Measurements from ENCODE around the gene B4GAT1. TPM values are rescaled to one million over a fixed set of nuclear protein-coding genes. Genes with fewer than 3 reads are reported as not detected.

B4GAT1 gene
- total RNA-seq, 1 donor from 2014 or later, result 31.0 TPM

DNA sequence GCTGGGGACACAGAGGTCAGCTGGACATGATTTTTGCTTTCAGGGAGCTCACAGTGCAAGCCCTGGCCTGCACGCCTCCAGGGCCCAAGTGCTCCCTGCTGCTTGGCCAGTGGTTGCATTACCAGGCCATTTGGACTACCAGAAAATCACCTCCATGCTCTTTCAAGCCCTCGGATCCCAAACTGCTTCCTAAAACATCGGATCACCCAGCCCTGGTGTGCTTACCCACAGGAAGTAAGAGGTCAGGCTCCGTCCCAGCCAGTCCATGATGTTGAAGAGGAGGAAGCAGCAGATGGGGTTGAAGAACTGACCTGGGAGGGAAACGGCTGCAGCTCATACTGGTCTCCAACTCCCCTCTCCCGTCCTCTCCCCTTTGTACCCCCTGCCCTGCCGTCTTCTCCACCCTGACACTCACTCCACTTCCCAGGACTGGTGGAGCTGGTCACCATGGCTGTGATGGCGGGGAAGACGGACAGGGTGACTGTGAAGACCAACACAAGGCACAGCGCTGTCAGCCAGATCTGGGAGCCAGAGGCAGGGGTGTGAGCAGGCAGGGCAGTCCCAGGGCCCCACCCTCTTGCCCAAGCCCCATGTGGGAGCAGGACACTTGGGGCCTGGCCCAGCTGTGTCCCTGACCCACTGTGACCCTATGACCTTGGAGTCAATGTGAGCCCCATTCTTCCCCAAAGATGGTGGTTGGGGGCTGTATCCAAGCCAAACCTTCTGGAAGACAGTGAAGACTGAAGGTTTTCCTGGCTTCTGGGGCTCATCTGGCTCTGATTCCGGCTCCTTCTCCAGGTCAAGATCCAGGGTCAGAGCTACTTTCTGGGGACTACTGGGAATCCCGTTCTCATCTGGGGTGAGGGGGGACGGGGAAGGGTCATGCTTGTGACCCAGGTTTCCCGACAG lies 18.5 kb upstream of the B4GAT1 start:
- DNase-seq (ENCODE audit: extremely low spot score, unreplicated experiment), result no peak
- TF ChIP-seq, protein P1, sequence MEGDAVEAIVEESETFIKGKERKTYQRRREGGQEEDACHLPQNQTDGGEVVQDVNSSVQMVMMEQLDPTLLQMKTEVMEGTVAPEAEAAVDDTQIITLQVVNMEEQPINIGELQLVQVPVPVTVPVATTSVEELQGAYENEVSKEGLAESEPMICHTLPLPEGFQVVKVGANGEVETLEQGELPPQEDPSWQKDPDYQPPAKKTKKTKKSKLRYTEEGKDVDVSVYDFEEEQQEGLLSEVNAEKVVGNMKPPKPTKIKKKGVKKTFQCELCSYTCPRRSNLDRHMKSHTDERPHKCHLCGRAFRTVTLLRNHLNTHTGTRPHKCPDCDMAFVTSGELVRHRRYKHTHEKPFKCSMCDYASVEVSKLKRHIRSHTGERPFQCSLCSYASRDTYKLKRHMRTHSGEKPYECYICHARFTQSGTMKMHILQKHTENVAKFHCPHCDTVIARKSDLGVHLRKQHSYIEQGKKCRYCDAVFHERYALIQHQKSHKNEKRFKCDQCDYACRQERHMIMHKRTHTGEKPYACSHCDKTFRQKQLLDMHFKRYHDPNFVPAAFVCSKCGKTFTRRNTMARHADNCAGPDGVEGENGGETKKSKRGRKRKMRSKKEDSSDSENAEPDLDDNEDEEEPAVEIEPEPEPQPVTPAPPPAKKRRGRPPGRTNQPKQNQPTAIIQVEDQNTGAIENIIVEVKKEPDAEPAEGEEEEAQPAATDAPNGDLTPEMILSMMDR (IDR thresholded peaks at IDR 0.05), result no peak
- H3K27me3 Mint-ChIP-seq (ENCODE audit: unreplicated experiment), result no peaks in the 10 kb centered on the region
- H3K36me3 Mint-ChIP-seq (ENCODE audit: unreplicated experiment), result peaks cover 3% of the 10 kb centered on the region
- no peak overlapping the region for H3K27ac Mint-ChIP-seq (ENCODE audit: unreplicated experiment)
- no peak overlapping the region for H3K4me3 Mint-ChIP-seq (ENCODE audit: unreplicated experiment)
- no peaks in the 10 kb centered on the region for H3K9me3 Mint-ChIP-seq (ENCODE audit: unreplicated experiment)
- H3K4me1 Mint-ChIP-seq (ENCODE audit: unreplicated experiment), result peaks cover 15% of the 10 kb centered on the region

DNA sequence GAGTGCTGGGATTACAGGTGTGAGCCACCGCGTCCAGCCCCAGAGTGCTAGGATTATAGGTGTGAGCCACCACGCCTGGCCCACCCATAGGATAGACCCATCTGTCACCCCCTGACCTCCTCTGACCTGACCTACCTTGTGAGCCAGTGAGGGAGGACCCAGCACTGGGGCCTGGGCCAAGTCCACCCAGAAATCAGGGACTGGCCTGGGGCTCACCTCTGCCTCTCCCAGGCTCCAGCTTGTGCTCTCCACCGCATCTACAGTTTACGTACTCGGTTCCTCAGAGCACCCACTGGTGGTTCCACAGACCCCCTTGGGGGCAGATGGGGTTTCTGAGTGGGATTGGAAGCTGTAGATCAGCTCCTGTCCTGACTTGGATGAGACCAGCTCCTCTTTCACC lies 17.7 kb upstream of the B4GAT1 start:
- H3K27ac Mint-ChIP-seq (ENCODE audit: unreplicated experiment), result no peak overlapping the region
- peaks cover 3% of the 10 kb centered on the region for H3K36me3 Mint-ChIP-seq (ENCODE audit: unreplicated experiment)
- no peak overlapping the region for H3K4me3 Mint-ChIP-seq (ENCODE audit: unreplicated experiment)
- TF ChIP-seq, protein P1 (IDR thresholded peaks at IDR 0.05), result no peak
- H3K27me3 Mint-ChIP-seq (ENCODE audit: unreplicated experiment), result no peaks in the 10 kb centered on the region
- H3K9me3 Mint-ChIP-seq (ENCODE audit: unreplicated experiment), result no peaks in the 10 kb centered on the region
- DNase-seq (ENCODE audit: extremely low spot score, unreplicated experiment), result no peak
- peaks cover 7% of the 10 kb centered on the region for H3K4me1 Mint-ChIP-seq (ENCODE audit: unreplicated experiment)

DNA sequence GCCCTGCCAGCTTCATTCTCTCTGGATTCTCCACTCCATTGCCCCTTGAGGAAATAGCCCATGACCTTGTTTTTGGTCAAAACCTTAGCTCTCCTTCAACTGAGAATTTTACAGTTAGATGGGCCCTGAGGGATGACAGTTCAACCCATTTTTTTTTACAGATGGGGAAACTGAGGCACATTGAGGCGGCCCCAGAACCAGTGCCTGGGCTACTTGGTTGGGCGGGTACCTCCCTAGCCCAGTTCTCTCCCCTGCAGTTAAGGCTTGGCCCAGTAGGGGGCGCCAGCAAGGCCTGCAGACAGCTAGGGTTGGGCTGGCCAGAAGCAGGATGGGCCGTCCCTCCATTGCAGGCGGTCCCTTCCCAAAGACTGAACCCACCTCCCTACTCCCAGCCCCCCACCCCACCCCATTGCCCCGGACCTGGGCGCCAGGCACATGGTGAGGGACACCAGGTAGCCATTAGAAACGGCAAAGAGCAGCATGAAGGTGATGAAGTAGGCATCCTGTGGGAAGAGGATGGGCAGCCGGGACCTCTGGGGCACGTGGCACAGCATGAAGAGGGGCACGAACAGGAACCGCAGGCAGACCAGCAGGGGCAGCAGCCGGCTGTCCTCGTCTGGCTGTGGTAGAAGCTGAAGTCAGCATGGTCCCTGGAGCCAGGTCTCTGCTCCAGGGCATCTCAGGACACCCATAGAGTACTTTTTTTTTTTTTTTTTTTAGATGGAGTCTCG lies 16.5 kb upstream of the B4GAT1 start:
- TF ChIP-seq, protein P1 (IDR thresholded peaks at IDR 0.05), result peak; percentile 64
- no peak for DNase-seq (ENCODE audit: extremely low spot score, unreplicated experiment)
- H3K9me3 Mint-ChIP-seq (ENCODE audit: unreplicated experiment), result no peaks in the 10 kb centered on the region
- no peak overlapping the region for H3K27ac Mint-ChIP-seq (ENCODE audit: unreplicated experiment)
- H3K4me1 Mint-ChIP-seq (ENCODE audit: unreplicated experiment), result no peaks in the 10 kb centered on the region
- no peaks in the 10 kb centered on the region for H3K27me3 Mint-ChIP-seq (ENCODE audit: unreplicated experiment)
- H3K4me3 Mint-ChIP-seq (ENCODE audit: unreplicated experiment), result no peak overlapping the region
- peaks cover 3% of the 10 kb centered on the region for H3K36me3 Mint-ChIP-seq (ENCODE audit: unreplicated experiment)

DNA sequence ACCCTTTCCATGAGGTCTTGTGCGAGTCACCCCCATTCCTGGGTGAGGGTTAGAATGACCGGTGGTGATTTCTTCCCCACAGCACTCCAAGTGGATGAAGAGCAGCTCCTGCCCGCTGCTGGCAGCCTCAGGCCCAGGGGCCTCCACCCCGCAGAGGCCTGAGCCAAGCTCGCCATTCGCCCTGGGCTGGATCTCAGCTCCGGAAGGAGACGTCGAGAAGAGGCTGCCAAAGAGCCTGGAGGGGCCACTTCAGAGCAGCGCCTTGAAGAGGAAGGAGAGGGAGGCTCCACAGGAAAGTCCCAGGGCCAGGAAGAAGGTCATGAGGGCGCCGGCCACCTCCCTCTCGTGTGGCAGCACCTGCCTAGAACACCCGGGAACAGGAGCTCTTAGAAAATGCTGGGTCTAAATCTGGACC lies 15.8 kb upstream of the B4GAT1 start:
- H3K4me3 Mint-ChIP-seq (ENCODE audit: unreplicated experiment), result no peak overlapping the region
- no peaks in the 10 kb centered on the region for H3K4me1 Mint-ChIP-seq (ENCODE audit: unreplicated experiment)
- no peaks in the 10 kb centered on the region for H3K27me3 Mint-ChIP-seq (ENCODE audit: unreplicated experiment)
- H3K27ac Mint-ChIP-seq (ENCODE audit: unreplicated experiment), result no peak overlapping the region
- no peaks in the 10 kb centered on the region for H3K9me3 Mint-ChIP-seq (ENCODE audit: unreplicated experiment)
- peaks cover 4% of the 10 kb centered on the region for H3K36me3 Mint-ChIP-seq (ENCODE audit: unreplicated experiment)
- TF ChIP-seq, protein P1 (IDR thresholded peaks at IDR 0.05), result no peak
- DNase-seq (ENCODE audit: extremely low spot score, unreplicated experiment), result no peak
